Measurements from ENCODE around the gene ALKBH6. TPM values are rescaled to one million over a fixed set of nuclear protein-coding genes. Genes with fewer than 3 reads are reported as not detected.

ALKBH6 gene
- total and polyA plus RNA-seq, 2 of the 8 experiments (the other 6 are each of a cell fraction or from before 2014, with no cell fraction given): 19.2 to 33.3 TPM

- TF ChIP-seq TAF7 (optimal IDR thresholded peaks at IDR 0.05; ENCODE audit: borderline replicate concordance, low read depth, low read length) (no peak), ZNF274 (IDR thresholded peaks at IDR 0.05; ENCODE audit: borderline replicate concordance, extremely low read depth, low read length) (no peak), FOSL1 (IDR thresholded peaks at IDR 0.05; ENCODE audit: insufficient read depth, low read depth, low read length) (no peak), TAF1 (IDR thresholded peaks at IDR 0.05; ENCODE audit: low read depth, low read length) (no peak)
These were observed 25.2 kb downstream of the ALKBH6 start (continued) for GRCh38 chr19:35988824-35989223.
